ENCODE results near the gene CELF5.

DNA sequence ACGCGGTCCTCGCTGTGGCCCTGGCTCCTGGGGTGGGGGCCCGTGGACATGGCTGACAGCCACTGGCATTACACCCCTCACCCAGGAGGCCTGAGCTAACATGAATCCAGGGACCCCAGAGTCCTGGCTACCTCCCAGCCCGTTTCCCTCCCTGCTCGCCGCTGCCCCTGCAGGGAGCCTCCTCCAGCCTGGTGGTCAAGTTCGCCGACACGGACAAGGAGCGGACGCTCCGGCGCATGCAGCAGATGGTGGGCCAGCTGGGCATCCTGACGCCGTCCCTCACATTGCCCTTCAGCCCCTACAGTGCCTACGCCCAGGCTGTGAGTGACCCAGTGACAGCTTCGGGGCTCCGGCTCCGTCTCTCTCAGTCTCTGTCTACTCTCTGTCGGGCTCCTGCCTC lies 56.6 kb downstream of the CELF5 start:
- TF ChIP-seq, protein P1, sequence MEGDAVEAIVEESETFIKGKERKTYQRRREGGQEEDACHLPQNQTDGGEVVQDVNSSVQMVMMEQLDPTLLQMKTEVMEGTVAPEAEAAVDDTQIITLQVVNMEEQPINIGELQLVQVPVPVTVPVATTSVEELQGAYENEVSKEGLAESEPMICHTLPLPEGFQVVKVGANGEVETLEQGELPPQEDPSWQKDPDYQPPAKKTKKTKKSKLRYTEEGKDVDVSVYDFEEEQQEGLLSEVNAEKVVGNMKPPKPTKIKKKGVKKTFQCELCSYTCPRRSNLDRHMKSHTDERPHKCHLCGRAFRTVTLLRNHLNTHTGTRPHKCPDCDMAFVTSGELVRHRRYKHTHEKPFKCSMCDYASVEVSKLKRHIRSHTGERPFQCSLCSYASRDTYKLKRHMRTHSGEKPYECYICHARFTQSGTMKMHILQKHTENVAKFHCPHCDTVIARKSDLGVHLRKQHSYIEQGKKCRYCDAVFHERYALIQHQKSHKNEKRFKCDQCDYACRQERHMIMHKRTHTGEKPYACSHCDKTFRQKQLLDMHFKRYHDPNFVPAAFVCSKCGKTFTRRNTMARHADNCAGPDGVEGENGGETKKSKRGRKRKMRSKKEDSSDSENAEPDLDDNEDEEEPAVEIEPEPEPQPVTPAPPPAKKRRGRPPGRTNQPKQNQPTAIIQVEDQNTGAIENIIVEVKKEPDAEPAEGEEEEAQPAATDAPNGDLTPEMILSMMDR (IDR thresholded peaks at IDR 0.05), result no peak
- no peak for TF ChIP-seq POLR2A (IDR thresholded peaks at IDR 0.05)
- no peak for TF ChIP-seq EP300 (IDR thresholded peaks at IDR 0.05)

Data from ovary (tissue), 3 donors.